B cell (primary cell): ENCODE measurements around the gene CCL3. TPM values are rescaled to one million over a fixed set of nuclear protein-coding genes. Genes with fewer than 3 reads are reported as not detected.
A peak's percentile ranks its signal among the peaks of the same experiment; 100 is the strongest.

Experiments
- ATAC-seq: fragments of 200-7000 bp; cut with Tn5 transposase; one replicate; pipeline ENCODE4 v1.10.0; 2021; ENCODE audit warnings: low read depth, mild to moderate bottlenecking, moderate number of reproducible peaks, moderate library complexity
- CTCF ChIA-PET: fragments of 350-600 bp; sonication (Branson Sonifier 250); formaldehyde crosslinking; loops from one replicate; lab custom pipeline; 2021; ENCODE audit warnings: antibody characterized with exemption, inconsistent platforms; lab: Charles Lee
- POLR2A ChIA-PET: fragments of 350-600 bp; sonication (Branson Sonifier 250); formaldehyde crosslinking; loops from one replicate; lab custom pipeline; 2021; ENCODE audit warnings: antibody characterized with exemption; lab: Charles Lee
- DNase-seq: peaks from one replicate; pipeline ENCODE4 v3.0.0; 2013
- H2AFZ ChIP-seq: 2 replicates; pipeline ENCODE4 v1.6.1; 2012; ENCODE audit warnings: mild to moderate bottlenecking, low read depth, low read length; ENCODE audit not compliant: insufficient read depth, poor library complexity, severe bottlenecking
- H3K27ac ChIP-seq, 2 donors: 1 replicate in 1 of 2; 2 replicates in 1 of 2; pipeline ENCODE4 v1.5.1; 2012 to 2013; ENCODE audit warnings: low read length in 2 of 2, mild to moderate bottlenecking in 2 of 2, moderate library complexity in 1 of 2
- H3K27me3 ChIP-seq, 4 experiments: fragments of 200-600 bp in 1 of 4; sonication (generic) in 1 of 4; replicated peaks in 1 of 4; 1 replicate in 2 of 4; 2 replicates in 2 of 4; pipeline versions ENCODE4 v1.6.1 to v1.7.0; 2013 to 2016; ENCODE audit warnings: low read length in 3 of 4, mild to moderate bottlenecking in 2 of 4, mixed read lengths in 1 of 4, moderate library complexity in 1 of 4; ENCODE audit not compliant: insufficient read depth in 4 of 4, control insufficient read depth in 3 of 4; ENCODE audit errors: control extremely low read depth in 1 of 4
- H3K36me3 ChIP-seq, 2 experiments: replicated peaks in 1 of 2; 1 replicate in 1 of 2; 2 replicates in 1 of 2; pipeline versions ENCODE4 v1.6.1 to v1.7.1; 2013; ENCODE audit warnings: low read length in 1 of 2; ENCODE audit not compliant: insufficient read depth in 2 of 2, control insufficient read depth in 1 of 2; ENCODE audit errors: control extremely low read depth in 1 of 2, extremely low read depth in 1 of 2
- H3K4me1 ChIP-seq, 2 donors: fragments of 200-600 bp in 1 of 2; sonication (generic) in 1 of 2; 1 replicate in 1 of 2; 2 replicates in 1 of 2; pipeline versions ENCODE4 v1.5.1 to v1.6.1; 2013 to 2017; ENCODE audit warnings: low read length in 2 of 2; ENCODE audit not compliant: control insufficient read depth in 2 of 2, insufficient read depth in 2 of 2
- H3K4me2 ChIP-seq: replicated peaks from 2 replicates; pipeline ENCODE3; 2012; ENCODE audit warnings: mild to moderate bottlenecking, low read depth, low read length; ENCODE audit not compliant: poor library complexity, severe bottlenecking
- H3K4me3 ChIP-seq, 5 experiments: fragments of 200-600 bp in 1 of 5; sonication (generic) in 1 of 5; 1 replicate in 3 of 5; 2 replicates in 2 of 5; pipeline versions ENCODE4 v1.5.1 to v1.7.0; 2011 to 2016; ENCODE audit warnings: low read length in 4 of 5, mild to moderate bottlenecking in 4 of 5, low read depth in 2 of 5, control low read depth in 1 of 5, moderate library complexity in 1 of 5; ENCODE audit not compliant: insufficient read depth in 1 of 5; ENCODE audit errors: control extremely low read depth in 1 of 5, extremely low read depth in 1 of 5
- H3K79me2 ChIP-seq: fragments of 200-600 bp; sonication (generic); one replicate; pipeline ENCODE4 v1.6.0; 2016; ENCODE audit warnings: low read length; ENCODE audit not compliant: control insufficient read depth, insufficient read depth
- H3K9ac ChIP-seq: fragments of 200-600 bp; sonication (generic); 2 replicates; pipeline ENCODE4 v1.6.1; 2017; ENCODE audit warnings: mild to moderate bottlenecking, low read length, moderate library complexity
- H3K9me3 ChIP-seq, 3 donors: one replicate each; pipeline versions ENCODE4 v1.6.1 to v1.7.1; 2013; ENCODE audit warnings: low read length in 2 of 3; ENCODE audit not compliant: control insufficient read depth in 2 of 3, insufficient read depth in 1 of 3; ENCODE audit errors: control extremely low read depth in 1 of 3
- H4K20me1 ChIP-seq: 2 replicates; pipeline ENCODE4 v1.6.0; 2012; ENCODE audit warnings: mild to moderate bottlenecking, low read length; ENCODE audit not compliant: insufficient read depth, control insufficient read depth, poor library complexity, severe bottlenecking
- H3K27ac Mint-ChIP-seq: one replicate; pipeline ENCODE4 v1.8.0; 2021; ENCODE audit warnings: mixed read lengths
- H3K27me3 Mint-ChIP-seq: one replicate; pipeline ENCODE4 v1.8.0; 2021; ENCODE audit warnings: mixed read lengths
- H3K4me1 Mint-ChIP-seq: one replicate; pipeline ENCODE4 v1.8.0; 2021; ENCODE audit warnings: mixed read lengths
- H3K4me3 Mint-ChIP-seq: one replicate; pipeline ENCODE4 v1.8.0; 2021; ENCODE audit warnings: mixed read lengths
- H3K9me3 Mint-ChIP-seq: one replicate; pipeline ENCODE4 v1.8.0; 2022; ENCODE audit warnings: mixed read lengths; ENCODE audit not compliant: insufficient read depth
- CTCF ChIP-seq: fragments of 200-600 bp; IDR thresholded peaks from one replicate; pipeline ENCODE4 v1.8.0; 2022; ENCODE audit warnings: antibody characterized with exemption, mild to moderate bottlenecking
- EZH2 ChIP-seq: IDR thresholded peaks from 2 replicates; pipeline ENCODE4 v1.6.1; 2012; ENCODE audit warnings: borderline replicate concordance, low read depth, mild to moderate bottlenecking, moderate library complexity, low read length; ENCODE audit not compliant: insufficient read depth, poor library complexity, severe bottlenecking
- WGBS: methylation state at CpG from one replicate; pipeline ENCODE4 v1.1.5; 2013; ENCODE audit warnings: missing lambda C conversion rate; ENCODE audit not compliant: insufficient coverage; 5-methylcytosine and 5-hydroxymethylcytosine counted together
- intact Hi-C: fragments of 100-400 bp; cut with micrococcal nuclease; formaldehyde crosslinking; loops from one replicate; pipeline ENCODE4 v1.10.0; 2022
- polyA plus RNA-seq: library from polyadenylated mRNA; depleted of rRNA; stranded (reverse); fragments of >200 nt; gene quantifications from 2 replicates; pipeline ENCODE4 v1.2.3, GENCODE V29; 2012
- total RNA-seq, 2 donors: library from RNA; stranded (reverse); fragments of 120-200 nt in 1 of 2; gene quantifications; 1 replicate in 1 of 2; 2 replicates in 1 of 2; pipeline versions ENCODE4 v1.2.3 to v1.2.4, GENCODE V29; 2013 to 2022

CCL3 gene
- total and polyA plus RNA-seq, 2 donors (not counting 1 experiment from before 2014, with no cell fraction given), result 5.7 to 31.3 TPM

GRCh38 chr17:36132421-36132831 is 42.5 kb upstream of the CCL3 start:
- peak overlapping the region in 2 of 5 experiments; percentile 1 to 12 for H3K4me3 ChIP-seq
- ChIA-PET CTCF (interaction anchor here (1.0 to 6.6 kb wide), 8 partner anchors 15 to 350 kb away, joined by 3 to 71 read pairs (median 6); partner anchors contain the start of gene CCL16), POLR2A (interaction anchor here (0.6 to 0.7 kb wide), 2 partner anchors 29 to 154 kb away, joined by 3 to 4 read pairs; partner anchors contain the start of gene CCL4)
- ATAC-seq (peak; percentile 64), DNase-seq (peak; percentile 72)
- TF ChIP-seq EZH2, result no peak
- TF ChIP-seq CTCF, result no peak
- H3K36me3 ChIP-seq, result no peaks in the 10 kb centered on the region
- H3K9me3 ChIP-seq, result peaks cover 0 to 2% (median 0%) of the 10 kb centered on the region in 3 donors
- H2AFZ ChIP-seq, result no peak overlapping the region
- no peaks in the 10 kb centered on the region for H3K27me3 ChIP-seq
- no peaks in the 10 kb centered on the region for H3K27me3 Mint-ChIP-seq
- H3K9me3 Mint-ChIP-seq, result no peaks in the 10 kb centered on the region
- peaks cover 89% of the 10 kb centered on the region for H3K4me1 Mint-ChIP-seq
- peak overlapping the region; percentile 61 to 76 for H3K27ac ChIP-seq
- no peaks in the 10 kb centered on the region for H4K20me1 ChIP-seq
- peak overlapping the region; percentile 53 for H3K4me2 ChIP-seq
- no CpG with 5 or more reads among the region's 2 CpGs for WGBS
- peak overlapping the region; percentile 51 for H3K4me3 Mint-ChIP-seq
- peaks cover 95 to 97% of the 10 kb centered on the region in 2 donors for H3K4me1 ChIP-seq
- H3K79me2 ChIP-seq, result no peaks in the 10 kb centered on the region
- peak overlapping the region; percentile 76 for H3K27ac Mint-ChIP-seq
- no peak overlapping the region for H3K9ac ChIP-seq
- intact Hi-C loops, result loop anchor here (5.0 kb wide), 1 partner anchor 155 kb away; no protein-coding TSS in a partner anchor

- H3K36me3 ChIP-seq, result no peaks in the 10 kb centered on the region
- Mint-ChIP-seq H3K4me1 (peaks cover 89% of the 10 kb centered on the region), H3K4me3 (peak overlapping the region; percentile 49), H3K27ac (no peak overlapping the region), H3K27me3 (no peaks in the 10 kb centered on the region), H3K9me3 (no peaks in the 10 kb centered on the region)
- H3K27ac ChIP-seq, result peak overlapping the region; percentile 61 to 76
- H3K4me2 ChIP-seq, result peak overlapping the region; percentile 53
- H2AFZ ChIP-seq, result no peak overlapping the region
- peaks cover 0 to 5% (median 2%) of the 10 kb centered on the region in 3 donors for H3K9me3 ChIP-seq
- no peak overlapping the region for H3K9ac ChIP-seq
- TF ChIP-seq CTCF, result no peak
- no peak for TF ChIP-seq EZH2
- no peak overlapping the region for H3K4me3 ChIP-seq
- no peak for ATAC-seq
- H3K4me1 ChIP-seq, result peaks cover 95 to 97% of the 10 kb centered on the region in 2 donors
- no CpG with 5 or more reads among the region's 3 CpGs for WGBS
- DNase-seq, result no peak
- no peaks in the 10 kb centered on the region for H4K20me1 ChIP-seq
- ChIA-PET CTCF (interaction anchor here (1.0 to 6.6 kb wide), 6 partner anchors 15 to 351 kb away, joined by 3 to 71 read pairs (median 6); no protein-coding TSS in a partner anchor), POLR2A (interaction anchor here (0.6 to 0.7 kb wide), 2 partner anchors 29 to 153 kb away, joined by 3 to 4 read pairs; partner anchors contain the start of gene CCL4)
- H3K79me2 ChIP-seq, result no peaks in the 10 kb centered on the region
- no peaks in the 10 kb centered on the region for H3K27me3 ChIP-seq
- intact Hi-C loops, result loop anchor here (5.0 kb wide), 1 partner anchor 155 kb away; no protein-coding TSS in a partner anchor
Observed at GRCh38 chr17:36131931-36132330, 42.0 kb upstream of the CCL3 start.
